C4-2B (cell line): ENCODE measurements around the gene PRIM2.
"Not testable (repeated sequence)": the region's sequence is repeated elsewhere in the genome, so short reads cannot be mapped to it uniquely, and the experiment has no call there.

ENCODE experiments used
- CTCF ChIP-seq: fragments of 450-650 bp; conservative IDR thresholded peaks from 2 replicates; pipeline ENCODE4 v1.5.1; 2017; ENCODE audit warnings: mild to moderate bottlenecking
- ZFX ChIP-seq: fragments of 450-650 bp; IDR thresholded peaks from 2 replicates; pipeline ENCODE4 v1.6.1; 2017

GRCh38 chr6:57581586-57581985, 264.2 kb downstream of the PRIM2 start:
- TF ChIP-seq CTCF, ZFX: not testable (repeated sequence)
